DOHH2 (cell line): ENCODE measurements around the gene CARMIL1.

Experiments
- H3F3A ChIP-seq: fragments of 200-600 bp; sonication (generic), shearing (Covaris generic); 2 replicates; pipeline ENCODE4 v1.6.0; 2016; ENCODE audit warnings: antibody characterized with exemption, mild to moderate bottlenecking; ENCODE audit not compliant: control insufficient read depth, insufficient read depth
- H3K27ac ChIP-seq: fragments of 200-600 bp; sonication (generic); 2 replicates; pipeline ENCODE4 v1.5.1; 2014; ENCODE audit warnings: low read depth, mild to moderate bottlenecking, low read length, moderate library complexity
- H3K27me3 ChIP-seq: fragments of 200-600 bp; sonication (generic); 2 replicates; pipeline ENCODE4 v1.6.1; 2014; ENCODE audit warnings: mild to moderate bottlenecking, low read length, mixed read lengths; ENCODE audit not compliant: control insufficient read depth
- H3K36me3 ChIP-seq: fragments of 200-600 bp; sonication (generic); 2 replicates; pipeline ENCODE4 v1.6.1; 2014; ENCODE audit warnings: mild to moderate bottlenecking, low read length, moderate library complexity, mixed read lengths; ENCODE audit not compliant: control insufficient read depth
- H3K4me1 ChIP-seq: fragments of 200-600 bp; sonication (generic); 2 replicates; pipeline ENCODE4 v1.6.1; 2014; ENCODE audit warnings: mild to moderate bottlenecking, low read length, mixed read lengths; ENCODE audit not compliant: control insufficient read depth
- H3K4me2 ChIP-seq: fragments of 200-600 bp; sonication (generic); 2 replicates; pipeline ENCODE4 v1.6.0; 2014; ENCODE audit warnings: mild to moderate bottlenecking, low read length, moderate library complexity
- H3K4me3 ChIP-seq: fragments of 200-600 bp; sonication (generic); 2 replicates; pipeline ENCODE4 v1.5.1; 2014; ENCODE audit warnings: mild to moderate bottlenecking, low read length, mixed read lengths
- H3K79me2 ChIP-seq: fragments of 200-600 bp; sonication (generic); 2 replicates; pipeline ENCODE4 v1.6.1; 2014; ENCODE audit warnings: mild to moderate bottlenecking, low read length, mixed read lengths; ENCODE audit not compliant: control insufficient read depth
- H3K9me2 ChIP-seq: fragments of 200-600 bp; sonication (generic); replicated peaks from 2 replicates; pipeline ENCODE4 v1.6.1; 2014; ENCODE audit warnings: mild to moderate bottlenecking, low read length, mixed read lengths; ENCODE audit not compliant: control insufficient read depth
- H3K9me3 ChIP-seq: fragments of 200-600 bp; sonication (generic); 2 replicates; pipeline ENCODE4 v1.6.1; 2014; ENCODE audit warnings: antibody characterized with exemption, low read length, mixed read lengths; ENCODE audit not compliant: control insufficient read depth, insufficient read depth
- H4K20me1 ChIP-seq: fragments of 200-600 bp; sonication (generic); 2 replicates; pipeline ENCODE4 v1.6.0; 2014; ENCODE audit warnings: low read depth, mild to moderate bottlenecking, antibody characterized with exemption, low read length, moderate library complexity; ENCODE audit not compliant: control insufficient read depth, insufficient read depth
- EZH2phosphoT487 ChIP-seq: fragments of 200-600 bp; sonication (generic); IDR thresholded peaks from 2 replicates; pipeline ENCODE4 v1.6.1; 2017; ENCODE audit warnings: borderline replicate concordance, mild to moderate bottlenecking, antibody characterized with exemption, low read length, moderate library complexity, mixed read lengths
- TF ChIP-seq, protein P1 (sequence below): fragments of 200-600 bp; sonication (generic); IDR thresholded peaks from one replicate; pipeline ENCODE4 v1.5.1; 2014; ENCODE audit warnings: antibody characterized with exemption, mild to moderate bottlenecking, low read depth, low read length; ENCODE audit not compliant: poor library complexity, severe bottlenecking

CARMIL1 gene

DNA sequence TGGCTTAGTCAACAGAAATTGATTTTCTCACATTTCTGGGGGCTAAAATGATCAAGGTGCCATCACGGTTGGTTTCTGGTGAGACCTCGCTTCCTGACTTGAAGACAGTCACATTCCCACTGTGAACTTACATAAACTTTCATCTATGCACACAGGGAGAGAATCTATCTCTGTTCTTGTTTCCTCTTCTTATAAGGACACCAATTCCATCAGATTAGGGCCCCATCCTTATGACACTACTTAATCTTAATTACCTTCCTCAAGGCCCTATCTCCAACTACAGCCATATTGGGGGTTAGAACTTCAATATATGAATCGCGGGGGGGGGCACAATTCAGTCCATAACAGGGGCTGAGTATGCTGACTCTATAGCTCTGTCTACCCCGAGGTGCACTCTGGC lies 362.2 kb downstream of the CARMIL1 start:
- TF ChIP-seq, protein P1, sequence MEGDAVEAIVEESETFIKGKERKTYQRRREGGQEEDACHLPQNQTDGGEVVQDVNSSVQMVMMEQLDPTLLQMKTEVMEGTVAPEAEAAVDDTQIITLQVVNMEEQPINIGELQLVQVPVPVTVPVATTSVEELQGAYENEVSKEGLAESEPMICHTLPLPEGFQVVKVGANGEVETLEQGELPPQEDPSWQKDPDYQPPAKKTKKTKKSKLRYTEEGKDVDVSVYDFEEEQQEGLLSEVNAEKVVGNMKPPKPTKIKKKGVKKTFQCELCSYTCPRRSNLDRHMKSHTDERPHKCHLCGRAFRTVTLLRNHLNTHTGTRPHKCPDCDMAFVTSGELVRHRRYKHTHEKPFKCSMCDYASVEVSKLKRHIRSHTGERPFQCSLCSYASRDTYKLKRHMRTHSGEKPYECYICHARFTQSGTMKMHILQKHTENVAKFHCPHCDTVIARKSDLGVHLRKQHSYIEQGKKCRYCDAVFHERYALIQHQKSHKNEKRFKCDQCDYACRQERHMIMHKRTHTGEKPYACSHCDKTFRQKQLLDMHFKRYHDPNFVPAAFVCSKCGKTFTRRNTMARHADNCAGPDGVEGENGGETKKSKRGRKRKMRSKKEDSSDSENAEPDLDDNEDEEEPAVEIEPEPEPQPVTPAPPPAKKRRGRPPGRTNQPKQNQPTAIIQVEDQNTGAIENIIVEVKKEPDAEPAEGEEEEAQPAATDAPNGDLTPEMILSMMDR, result no peak
- no peak overlapping the region for H3K4me3 ChIP-seq
- H3K4me2 ChIP-seq, result no peak overlapping the region
- H3K27me3 ChIP-seq, result peaks cover 24% of the 10 kb centered on the region
- no peaks in the 10 kb centered on the region for H3K9me3 ChIP-seq
- H3K27ac ChIP-seq, result no peak overlapping the region
- H3K4me1 ChIP-seq, result no peaks in the 10 kb centered on the region
- H3K36me3 ChIP-seq, result no peaks in the 10 kb centered on the region
- no peaks in the 10 kb centered on the region for H4K20me1 ChIP-seq
- no peaks in the 10 kb centered on the region for H3K9me2 ChIP-seq
- H3F3A ChIP-seq, result no peaks in the 10 kb centered on the region
- no peaks in the 10 kb centered on the region for H3K79me2 ChIP-seq

DNA sequence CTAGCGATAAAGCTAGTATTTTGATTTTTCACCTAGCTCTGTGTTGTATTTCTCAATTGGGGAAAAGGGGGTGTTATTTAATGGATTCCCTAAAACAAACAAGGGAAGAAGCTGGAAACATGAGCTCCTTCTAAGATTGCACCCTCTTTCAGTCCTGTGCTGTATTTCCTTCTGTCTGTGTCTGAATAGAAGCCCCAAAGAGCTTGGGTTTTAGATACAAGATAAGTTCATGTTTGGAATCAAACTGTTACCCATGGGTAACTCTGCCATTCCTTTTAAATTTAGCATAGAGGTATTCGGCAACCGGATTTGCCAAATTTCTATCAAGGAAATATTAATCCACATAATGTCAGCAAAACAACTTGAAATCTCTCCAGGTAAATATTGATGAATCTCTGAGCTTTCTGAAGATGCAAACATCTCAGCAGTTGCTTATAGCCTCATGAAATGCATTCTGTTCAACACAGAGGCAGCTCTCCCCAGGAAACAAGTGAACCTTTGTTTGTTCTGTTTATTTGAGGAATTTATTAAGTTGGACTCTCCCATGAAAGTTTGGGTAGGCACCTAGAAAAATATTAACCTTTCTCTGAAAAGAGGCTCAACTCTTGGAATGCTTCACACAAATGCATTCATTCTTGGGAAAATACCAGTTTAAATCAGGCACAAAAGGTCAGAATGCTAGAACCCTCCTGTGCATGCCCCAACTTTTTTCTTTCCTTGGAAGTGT lies 362.9 kb downstream of the CARMIL1 start:
- no peaks in the 10 kb centered on the region for H3K79me2 ChIP-seq
- no peak overlapping the region for H3K4me3 ChIP-seq
- no peak overlapping the region for H3K4me2 ChIP-seq
- H3K4me1 ChIP-seq, result no peaks in the 10 kb centered on the region
- H3K27me3 ChIP-seq, result peaks cover 24% of the 10 kb centered on the region
- no peak for TF ChIP-seq EZH2phosphoT487
- TF ChIP-seq, protein P1, result no peak
- H3K9me2 ChIP-seq, result no peaks in the 10 kb centered on the region
- no peaks in the 10 kb centered on the region for H4K20me1 ChIP-seq
- H3K27ac ChIP-seq, result no peak overlapping the region
- H3K36me3 ChIP-seq, result no peaks in the 10 kb centered on the region
- H3F3A ChIP-seq, result no peaks in the 10 kb centered on the region
- no peaks in the 10 kb centered on the region for H3K9me3 ChIP-seq

DNA sequence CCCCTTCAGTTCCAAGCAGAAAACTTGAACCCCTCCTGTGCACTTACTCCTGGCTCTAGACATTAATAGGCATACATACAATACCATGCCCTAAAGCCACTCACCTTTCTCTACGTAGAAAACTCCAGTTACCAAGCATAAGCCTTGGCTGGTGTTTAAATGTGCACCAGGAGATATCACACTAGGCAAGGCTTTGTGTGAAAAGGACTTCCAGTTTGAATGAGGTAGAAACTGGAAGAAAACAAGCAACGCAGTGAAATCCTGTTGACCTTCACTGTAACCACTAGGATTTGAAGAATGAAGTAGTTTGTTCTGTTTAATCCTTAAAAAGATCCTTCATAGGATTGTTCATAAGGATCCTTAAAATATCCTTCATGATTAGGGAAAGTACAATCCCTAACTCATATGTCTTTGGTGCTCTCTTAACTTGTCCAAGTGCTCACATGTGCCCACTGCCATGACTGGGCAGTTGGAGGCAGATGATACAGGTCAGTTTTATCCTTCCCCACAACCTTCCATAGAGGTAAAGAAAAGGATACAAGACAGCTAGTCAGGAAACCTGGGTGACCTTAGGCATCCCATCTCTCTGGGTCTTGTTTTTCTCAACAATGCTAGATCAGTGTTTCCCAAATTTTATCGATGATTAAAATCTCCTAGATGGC lies 363.6 kb downstream of the CARMIL1 start:
- H3K79me2 ChIP-seq, result no peaks in the 10 kb centered on the region
- H3K4me2 ChIP-seq, result no peak overlapping the region
- no peak overlapping the region for H3K4me3 ChIP-seq
- no peak overlapping the region for H3K27ac ChIP-seq
- H3K9me3 ChIP-seq, result no peaks in the 10 kb centered on the region
- no peaks in the 10 kb centered on the region for H3K4me1 ChIP-seq
- no peaks in the 10 kb centered on the region for H3F3A ChIP-seq
- no peaks in the 10 kb centered on the region for H4K20me1 ChIP-seq
- TF ChIP-seq, protein P1, result no peak
- no peak for TF ChIP-seq EZH2phosphoT487
- no peaks in the 10 kb centered on the region for H3K9me2 ChIP-seq
- no peaks in the 10 kb centered on the region for H3K36me3 ChIP-seq
- peaks cover 26% of the 10 kb centered on the region for H3K27me3 ChIP-seq
